RWPE2 (cell line): ENCODE measurements around the gene GGPS1.

Source experiments
- ATAC-seq: fragments of 200-7000 bp; cut with Tn5 transposase; 3 replicates; pipeline ENCODE4 v1.9.1; 2021; ENCODE audit warnings: low read depth
- DNase-seq: peaks from one replicate; pipeline ENCODE4 v3.0.0-alpha.2; 2020; ENCODE audit warnings: low spot score
- H3K27ac ChIP-seq: fragments of 450-650 bp; 2 replicates; pipeline ENCODE4 v1.5.1; 2017; ENCODE audit warnings: mild to moderate bottlenecking; ENCODE audit not compliant: poor library complexity, severe bottlenecking
- H3K27me3 ChIP-seq: fragments of 250-450 bp; sonication (Bioruptor Pico); 2 replicates; pipeline ENCODE4 v1.5.1; 2021; ENCODE audit warnings: mild to moderate bottlenecking, moderate library complexity; ENCODE audit not compliant: insufficient read depth, poor library complexity, severe bottlenecking
- H3K36me3 ChIP-seq: fragments of 250-450 bp; sonication (Bioruptor Pico); 2 replicates; pipeline ENCODE4 v1.5.1; 2020; ENCODE audit warnings: low read depth, mild to moderate bottlenecking, moderate library complexity
- H3K4me1 ChIP-seq: fragments of 250-450 bp; sonication (Bioruptor Pico); 2 replicates; pipeline ENCODE4 v1.5.1; 2021; ENCODE audit warnings: mild to moderate bottlenecking, moderate library complexity; ENCODE audit not compliant: insufficient read depth, poor library complexity, severe bottlenecking
- H3K4me3 ChIP-seq: fragments of 250-450 bp; sonication (Bioruptor Pico); 2 replicates; pipeline ENCODE4 v1.5.1; 2021; ENCODE audit warnings: mild to moderate bottlenecking, moderate library complexity; ENCODE audit not compliant: severe bottlenecking
- H3K9me3 ChIP-seq: fragments of 250-450 bp; sonication (Bioruptor Pico); 2 replicates; pipeline ENCODE4 v1.5.1; 2021; ENCODE audit warnings: mild to moderate bottlenecking, moderate library complexity; ENCODE audit not compliant: severe bottlenecking
- TF ChIP-seq, protein P1 (sequence below): fragments of 450-650 bp; IDR thresholded peaks from one replicate; pipeline ENCODE4 v1.5.1; 2017; ENCODE audit warnings: mild to moderate bottlenecking, moderate library complexity; ENCODE audit not compliant: poor library complexity, severe bottlenecking

GGPS1 gene

DNA sequence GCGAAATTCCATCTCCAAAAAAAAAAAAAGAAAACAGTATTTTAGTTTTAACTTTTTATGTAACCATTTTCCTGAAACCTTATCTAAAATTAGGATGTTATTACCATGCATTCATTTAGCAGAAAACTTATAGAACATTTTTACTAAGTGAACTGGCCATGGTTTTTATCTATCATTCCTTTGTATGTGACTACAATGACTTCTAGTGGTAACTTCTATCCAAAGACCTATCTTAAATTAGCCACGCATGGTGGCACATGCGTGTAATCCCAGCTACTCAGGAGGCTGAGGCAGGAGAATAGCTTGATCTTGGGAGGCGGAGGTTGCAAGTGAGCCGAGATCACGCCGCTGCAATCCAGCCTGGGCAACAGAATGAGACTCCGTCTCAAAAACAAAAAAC lies 11.4 kb downstream of the GGPS1 start:
- Histone ChIP-seq H3K27ac (no peak overlapping the region), H3K27me3 (no peaks in the 10 kb centered on the region), H3K9me3 (no peaks in the 10 kb centered on the region), H3K4me1 (no peaks in the 10 kb centered on the region), H3K4me3 (no peak overlapping the region), H3K36me3 (peaks cover 14% of the 10 kb centered on the region)
- no peak for DNase-seq
- TF ChIP-seq, protein P1, sequence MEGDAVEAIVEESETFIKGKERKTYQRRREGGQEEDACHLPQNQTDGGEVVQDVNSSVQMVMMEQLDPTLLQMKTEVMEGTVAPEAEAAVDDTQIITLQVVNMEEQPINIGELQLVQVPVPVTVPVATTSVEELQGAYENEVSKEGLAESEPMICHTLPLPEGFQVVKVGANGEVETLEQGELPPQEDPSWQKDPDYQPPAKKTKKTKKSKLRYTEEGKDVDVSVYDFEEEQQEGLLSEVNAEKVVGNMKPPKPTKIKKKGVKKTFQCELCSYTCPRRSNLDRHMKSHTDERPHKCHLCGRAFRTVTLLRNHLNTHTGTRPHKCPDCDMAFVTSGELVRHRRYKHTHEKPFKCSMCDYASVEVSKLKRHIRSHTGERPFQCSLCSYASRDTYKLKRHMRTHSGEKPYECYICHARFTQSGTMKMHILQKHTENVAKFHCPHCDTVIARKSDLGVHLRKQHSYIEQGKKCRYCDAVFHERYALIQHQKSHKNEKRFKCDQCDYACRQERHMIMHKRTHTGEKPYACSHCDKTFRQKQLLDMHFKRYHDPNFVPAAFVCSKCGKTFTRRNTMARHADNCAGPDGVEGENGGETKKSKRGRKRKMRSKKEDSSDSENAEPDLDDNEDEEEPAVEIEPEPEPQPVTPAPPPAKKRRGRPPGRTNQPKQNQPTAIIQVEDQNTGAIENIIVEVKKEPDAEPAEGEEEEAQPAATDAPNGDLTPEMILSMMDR, result no peak
- no peak for ATAC-seq

DNA sequence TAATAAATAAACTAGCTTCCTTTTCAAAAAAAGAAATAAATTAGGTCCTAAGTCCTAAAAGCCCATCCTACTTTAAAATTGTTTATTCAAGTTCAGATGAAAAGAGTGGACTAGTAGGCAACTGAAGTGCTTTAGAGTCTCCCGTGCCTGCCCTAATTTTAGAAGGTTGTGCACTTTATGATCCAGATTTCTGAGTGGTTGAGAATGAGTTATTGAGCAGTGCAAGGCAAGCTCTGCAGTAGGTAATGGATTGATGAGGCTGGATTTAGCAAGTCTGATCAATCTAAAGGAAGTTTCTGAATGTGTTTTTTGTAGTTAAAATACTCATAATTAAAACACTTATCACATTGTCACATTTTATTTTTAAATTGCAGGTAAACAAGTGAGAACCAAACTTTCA lies 13.0 kb downstream of the GGPS1 start:
- Histone ChIP-seq H3K9me3 (no peaks in the 10 kb centered on the region), H3K27me3 (no peaks in the 10 kb centered on the region), H3K4me3 (no peak overlapping the region), H3K36me3 (peaks cover 14% of the 10 kb centered on the region), H3K4me1 (no peaks in the 10 kb centered on the region), H3K27ac (no peak overlapping the region)
- TF ChIP-seq, protein P1, result no peak
- ATAC-seq (no peak), DNase-seq (no peak)

DNA sequence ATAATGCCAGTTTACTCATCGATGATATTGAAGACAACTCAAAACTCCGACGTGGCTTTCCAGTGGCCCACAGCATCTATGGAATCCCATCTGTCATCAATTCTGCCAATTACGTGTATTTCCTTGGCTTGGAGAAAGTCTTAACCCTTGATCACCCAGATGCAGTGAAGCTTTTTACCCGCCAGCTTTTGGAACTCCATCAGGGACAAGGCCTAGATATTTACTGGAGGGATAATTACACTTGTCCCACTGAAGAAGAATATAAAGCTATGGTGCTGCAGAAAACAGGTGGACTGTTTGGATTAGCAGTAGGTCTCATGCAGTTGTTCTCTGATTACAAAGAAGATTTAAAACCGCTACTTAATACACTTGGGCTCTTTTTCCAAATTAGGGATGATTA lies 13.7 kb downstream of the GGPS1 start:
- Histone ChIP-seq H3K36me3 (peaks cover 13% of the 10 kb centered on the region), H3K4me3 (no peak overlapping the region), H3K27ac (no peak overlapping the region), H3K9me3 (no peaks in the 10 kb centered on the region), H3K27me3 (no peaks in the 10 kb centered on the region), H3K4me1 (no peaks in the 10 kb centered on the region)
- ATAC-seq (no peak), DNase-seq (no peak)
- TF ChIP-seq, protein P1, result no peak

DNA sequence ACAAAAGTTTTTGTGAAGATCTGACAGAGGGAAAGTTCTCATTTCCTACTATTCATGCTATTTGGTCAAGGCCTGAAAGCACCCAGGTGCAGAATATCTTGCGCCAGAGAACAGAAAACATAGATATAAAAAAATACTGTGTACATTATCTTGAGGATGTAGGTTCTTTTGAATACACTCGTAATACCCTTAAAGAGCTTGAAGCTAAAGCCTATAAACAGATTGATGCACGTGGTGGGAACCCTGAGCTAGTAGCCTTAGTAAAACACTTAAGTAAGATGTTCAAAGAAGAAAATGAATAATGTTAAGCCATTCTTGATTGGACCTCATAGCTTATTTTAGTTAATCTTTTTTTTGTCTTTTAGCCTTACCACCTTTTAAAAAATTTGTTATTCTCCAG lies 14.1 kb downstream of the GGPS1 start:
- TF ChIP-seq, protein P1, result no peak
- Histone ChIP-seq H3K36me3 (peaks cover 9% of the 10 kb centered on the region; the same call in 1 of the 2 replicates), H3K4me1 (no peaks in the 10 kb centered on the region), H3K4me3 (no peak overlapping the region), H3K27me3 (no peaks in the 10 kb centered on the region), H3K27ac (no peak overlapping the region), H3K9me3 (no peaks in the 10 kb centered on the region)
- ATAC-seq (no peak), DNase-seq (no peak)

DNA sequence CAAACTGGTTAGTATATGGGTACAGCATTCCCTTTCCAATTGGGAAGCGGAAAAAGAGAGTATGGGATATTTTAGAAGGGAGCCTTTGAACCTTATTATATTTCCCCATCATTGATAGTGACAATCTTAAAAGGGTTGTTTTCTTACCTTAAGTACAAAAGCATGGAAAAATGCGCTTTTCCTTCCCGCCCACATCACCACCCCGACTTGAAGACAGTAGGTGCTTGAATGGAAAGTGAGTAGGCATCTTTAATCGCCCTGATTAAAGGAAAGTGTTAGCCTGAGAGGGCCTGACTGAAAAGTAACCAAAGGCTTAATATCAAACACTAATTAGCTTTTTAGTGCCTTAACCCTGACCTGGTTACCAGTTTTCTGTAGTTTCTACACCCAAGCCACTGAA lies 15.4 kb downstream of the GGPS1 start:
- Histone ChIP-seq H3K27me3 (no peaks in the 10 kb centered on the region), H3K36me3 (peaks cover 9% of the 10 kb centered on the region; the same call in 1 of the 2 replicates), H3K9me3 (no peaks in the 10 kb centered on the region), H3K4me1 (no peaks in the 10 kb centered on the region), H3K4me3 (no peak overlapping the region), H3K27ac (no peak overlapping the region)
- ATAC-seq, result no peak
- TF ChIP-seq, protein P1, result no peak
- DNase-seq, result no peak
